GM18507 (cell line): ENCODE data around the gene RBPJ.

Experiments used
- DNase-seq: peaks from one replicate; pipeline ENCODE4 v3.0.0; 2011; ENCODE audit warnings: low read depth; ENCODE audit not compliant: insufficient read length; ENCODE audit errors: extremely low spot score
- FAIRE-seq: peaks from 2 replicates; lab custom pipeline; 2011; peaks lifted over from hg19 to GRCh38; lab: Jason Lieb, UNC

Gene RBPJ

DNA sequence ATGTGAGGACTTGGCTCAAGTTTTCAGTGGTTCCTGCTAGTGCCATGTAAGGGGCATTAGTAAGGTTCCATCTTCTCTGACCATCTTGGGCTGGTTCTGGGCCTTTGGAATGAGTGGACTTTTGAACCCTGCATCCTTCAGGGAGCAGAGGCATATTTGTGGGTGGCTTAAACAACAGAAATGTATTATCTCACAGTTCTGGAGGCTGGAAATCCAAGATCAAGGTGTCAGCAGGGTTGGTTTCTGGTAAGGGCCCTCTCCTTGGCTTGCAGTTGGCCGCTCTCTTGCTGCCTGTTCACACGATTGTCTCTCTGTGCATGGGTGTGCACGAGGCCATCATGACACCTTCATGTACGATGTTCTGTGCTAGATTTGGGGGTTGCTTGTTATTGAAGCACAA is 148.2 kb downstream of the RBPJ start:
- FAIRE-seq, result no peak
- DNase-seq, result no peak

DNA sequence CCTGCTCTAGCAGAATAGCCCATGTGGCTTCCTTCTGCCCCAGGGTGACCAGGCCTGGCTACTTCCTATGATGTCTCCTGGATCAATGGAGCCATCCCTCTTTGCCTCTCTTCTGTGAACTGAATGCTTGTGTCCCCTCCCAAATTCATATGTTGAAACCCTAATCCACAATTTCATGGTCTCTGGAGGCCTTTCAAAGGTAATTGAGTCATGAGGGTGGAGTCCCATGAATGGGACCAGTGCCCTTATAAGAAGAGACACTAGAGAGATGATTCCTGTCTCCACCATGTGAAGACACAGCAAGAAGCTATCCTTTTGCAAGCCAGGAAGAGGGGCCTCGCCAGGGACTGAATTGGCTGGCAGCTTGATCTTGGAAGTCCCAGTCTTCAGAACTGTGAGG is 151.1 kb downstream of the RBPJ start:
- DNase-seq, result no peak
- FAIRE-seq, result no peak

DNA sequence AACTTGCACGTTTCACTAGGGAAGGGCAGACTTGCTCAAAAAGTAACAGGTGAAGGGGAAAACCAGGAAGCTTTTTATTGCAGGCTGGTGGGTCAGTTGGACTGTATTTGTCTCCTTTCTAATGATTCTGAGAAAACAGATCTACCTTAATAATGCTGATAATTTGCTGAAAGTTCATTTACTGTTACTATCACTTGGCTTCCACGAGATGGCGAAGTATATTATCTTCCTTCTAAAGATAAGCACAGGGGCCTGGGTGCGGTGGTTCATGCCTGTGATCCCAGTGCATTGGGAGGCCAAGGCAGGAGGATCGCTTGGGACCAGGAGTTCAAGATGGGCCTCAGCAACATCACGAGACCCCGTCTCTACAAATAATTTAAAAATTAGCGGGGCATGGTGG is 153.1 kb downstream of the RBPJ start:
- FAIRE-seq (no peak), DNase-seq (no peak)

DNA sequence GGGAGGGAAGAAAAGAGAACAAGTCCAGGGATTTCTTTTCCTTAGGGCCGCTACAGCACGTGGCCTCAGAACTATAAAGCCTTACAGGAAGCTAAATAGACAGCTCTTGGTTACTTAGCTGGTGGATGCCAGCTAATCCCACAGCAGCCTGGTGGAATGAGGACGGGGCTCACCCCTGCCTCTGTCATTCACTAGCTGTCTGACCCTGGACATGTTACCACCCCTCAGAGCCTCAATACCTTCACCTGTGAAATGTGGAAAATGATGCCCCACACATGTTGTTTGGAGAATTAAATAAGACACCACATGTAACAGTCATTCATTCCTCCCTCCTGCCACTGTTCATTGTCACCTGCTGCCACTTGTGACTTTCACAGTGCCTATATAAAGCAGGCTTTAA is 153.7 kb downstream of the RBPJ start:
- DNase-seq (no peak), FAIRE-seq (no peak)

DNA sequence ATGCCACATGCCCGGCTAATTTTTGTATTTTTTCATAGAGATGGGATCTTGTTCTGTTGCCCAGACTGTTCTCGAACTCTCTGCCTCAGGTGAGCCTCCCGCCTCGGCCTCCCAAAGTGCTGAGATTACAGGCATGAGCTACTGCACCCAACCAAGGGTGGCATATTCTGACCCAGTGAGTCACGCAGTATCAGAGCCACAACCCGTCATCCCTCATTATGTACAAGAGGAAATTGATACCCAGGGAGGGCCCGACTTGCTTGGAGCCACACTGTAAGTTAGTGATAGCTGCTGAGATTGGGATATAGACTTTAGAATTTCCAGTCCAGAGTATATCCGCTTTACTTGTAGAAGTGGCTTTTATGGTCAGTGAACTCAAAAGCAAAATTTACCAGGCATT is 154.9 kb downstream of the RBPJ start:
- DNase-seq (no peak), FAIRE-seq (no peak)

DNA sequence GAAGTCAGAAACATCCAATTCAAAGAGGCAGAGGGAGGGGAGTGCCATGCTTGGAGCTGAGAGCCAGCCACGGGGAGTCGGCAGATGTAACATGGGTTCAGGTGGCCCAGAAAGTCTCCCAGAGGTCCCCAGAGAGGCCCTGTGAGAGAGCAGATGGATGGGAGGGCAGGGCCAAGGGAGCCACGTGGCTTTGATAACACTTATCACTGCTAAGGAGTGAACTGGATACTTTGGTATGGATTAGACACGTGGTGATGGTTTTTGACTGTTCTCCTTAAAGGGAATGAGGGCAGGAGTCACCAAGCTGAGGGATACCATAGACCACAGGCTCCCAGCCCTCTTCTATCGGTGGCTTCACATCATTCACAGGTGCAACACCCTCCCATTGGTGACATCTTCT is 155.7 kb downstream of the RBPJ start:
- FAIRE-seq (no peak), DNase-seq (no peak)

DNA sequence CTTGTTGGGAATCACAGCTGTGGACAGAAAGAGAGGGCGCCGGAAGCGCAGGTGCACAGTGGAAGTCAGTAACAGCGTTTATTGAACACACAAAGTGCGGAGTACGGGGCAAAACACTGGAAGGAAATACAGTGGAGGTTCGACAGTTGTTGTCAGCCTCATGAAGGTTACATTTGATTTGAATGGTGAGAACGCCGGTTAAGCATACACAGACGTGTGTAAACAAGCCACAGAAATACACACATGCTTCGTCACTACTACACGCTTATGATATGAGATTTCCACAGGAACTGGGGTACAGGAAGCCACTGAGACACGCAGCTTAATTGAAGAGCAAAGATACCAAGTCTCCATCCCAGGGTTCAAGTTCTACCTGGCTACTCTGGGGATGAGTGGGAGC is 157.5 kb downstream of the RBPJ start:
- DNase-seq (no peak), FAIRE-seq (no peak)

DNA sequence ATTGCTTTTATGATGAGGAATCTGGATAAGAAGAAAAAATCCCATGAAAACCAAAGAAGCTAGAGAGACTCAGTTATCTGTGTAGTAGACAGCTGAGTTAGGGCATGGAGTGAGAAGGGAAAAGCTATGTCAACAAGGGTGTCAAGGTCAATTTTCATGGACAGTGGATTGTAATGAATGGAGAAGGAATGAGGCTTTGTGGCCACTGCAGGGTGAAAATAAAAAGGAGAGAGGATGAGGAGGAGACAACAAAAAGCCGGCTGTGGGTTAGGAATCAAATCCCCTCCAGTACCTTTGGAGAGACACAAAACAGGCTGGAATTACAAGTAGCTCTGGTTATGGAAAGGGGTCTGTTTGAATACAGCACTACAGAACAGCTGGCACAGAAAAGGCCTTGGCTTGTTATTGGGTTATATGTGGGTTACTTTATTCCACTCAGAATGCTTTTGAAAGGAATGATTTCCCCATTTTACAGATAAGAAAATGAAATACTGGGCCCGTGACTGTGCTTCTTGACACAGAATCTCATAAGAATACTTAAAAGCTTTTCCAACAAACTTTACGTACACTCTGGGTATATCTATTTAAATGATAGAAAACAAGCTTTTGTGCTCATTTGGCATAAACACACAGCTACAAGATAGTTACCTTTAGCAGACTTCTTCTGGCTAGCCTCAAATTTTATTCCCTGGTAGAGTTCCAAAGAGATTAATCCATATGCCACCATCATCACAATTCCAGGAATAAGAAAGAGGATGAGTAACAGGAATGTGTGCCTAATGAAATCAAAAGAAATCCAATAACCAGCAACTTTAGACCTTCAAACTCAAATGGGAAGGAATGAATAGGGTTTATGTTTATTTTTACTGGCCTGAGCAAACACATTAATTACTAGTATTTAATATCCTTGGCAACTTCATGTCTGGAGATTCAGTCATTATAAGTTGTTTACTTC is 162.0 kb downstream of the RBPJ start:
- FAIRE-seq (no peak), DNase-seq (no peak)

DNA sequence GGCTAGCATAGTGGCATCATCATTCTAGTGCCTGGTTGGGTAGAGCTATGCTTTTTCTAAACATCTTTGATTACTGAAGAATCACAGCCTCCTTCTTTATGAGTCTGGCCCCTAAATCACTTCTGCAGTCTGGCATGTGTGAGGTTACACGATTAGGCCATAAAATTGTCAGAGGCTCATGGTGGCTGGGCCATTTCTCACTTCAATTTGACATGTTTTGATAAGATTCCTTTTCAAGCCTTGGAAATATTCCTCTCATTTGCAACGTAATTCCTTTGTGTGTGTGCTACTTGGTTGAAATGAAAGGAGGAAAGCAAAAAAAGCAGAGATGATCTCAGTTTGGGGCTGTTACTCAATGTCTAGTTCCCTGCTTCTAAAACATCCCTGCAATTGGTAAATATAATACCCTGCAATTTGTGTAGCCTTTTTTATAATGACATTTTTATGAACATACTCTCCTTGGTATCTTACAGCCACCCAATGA is 163.3 kb downstream of the RBPJ start:
- DNase-seq (no peak), FAIRE-seq (no peak)

DNA sequence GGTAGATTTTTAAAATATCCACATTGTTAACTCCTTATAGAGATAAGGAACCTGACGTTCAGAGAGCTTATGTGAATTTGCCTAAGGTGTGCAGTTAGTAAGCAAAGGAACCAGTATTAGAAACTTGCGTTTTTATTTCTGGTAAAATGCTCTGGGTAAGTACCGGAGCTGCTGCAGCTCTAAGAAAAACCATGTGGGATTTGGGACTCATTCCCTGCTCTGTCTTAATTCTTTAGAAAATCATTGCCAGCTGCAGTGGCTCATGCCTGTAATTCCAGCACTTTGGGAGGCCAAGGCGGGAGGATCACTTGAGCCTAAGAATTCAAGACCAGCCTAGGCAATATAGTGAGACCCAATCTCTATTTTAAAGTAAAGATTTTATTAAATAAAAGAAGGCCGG is 163.7 kb downstream of the RBPJ start:
- no peak for DNase-seq
- no peak for FAIRE-seq
